ENCODE results near the gene BCDIN3D. TPM values are rescaled to one million over a fixed set of nuclear protein-coding genes. Genes with fewer than 3 reads are reported as not detected.

The BCDIN3D gene
- total RNA-seq, 1 donor from 2014 or later: 3.1 TPM

DNA sequence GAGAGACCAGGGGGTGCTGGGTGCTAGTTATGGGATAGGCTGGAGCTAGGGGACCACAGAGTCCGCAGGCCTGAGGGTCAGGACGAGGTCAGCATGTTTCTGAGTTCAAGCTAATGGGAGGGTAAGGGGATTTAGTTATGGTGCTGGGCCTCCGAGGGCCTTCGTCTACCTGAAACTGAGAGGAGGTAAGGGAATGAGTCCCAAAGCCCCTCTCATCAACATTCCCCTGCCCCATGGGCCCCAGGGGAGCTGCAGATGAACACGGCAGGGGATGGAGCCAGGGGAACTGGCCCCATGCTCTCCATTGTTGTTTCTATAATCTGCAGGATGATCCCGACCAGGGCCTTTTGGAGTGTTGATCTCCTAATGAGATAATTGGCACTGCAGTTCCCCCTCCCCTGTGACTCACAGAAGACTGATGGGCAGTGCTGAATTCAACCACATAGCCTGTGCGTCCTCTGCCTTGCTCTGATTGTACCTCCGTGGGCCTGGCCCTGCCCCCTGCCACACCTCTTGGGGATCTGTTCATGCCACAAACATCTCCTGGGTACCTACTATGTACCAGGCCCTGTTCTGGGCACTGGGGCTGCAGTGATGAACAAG is 39.4 kb upstream of the BCDIN3D start:
- FAIRE-seq (no peak), DNase-seq (ENCODE audit: low read depth) (no peak)
- no peaks in the 10 kb centered on the region for H4K20me1 ChIP-seq (ENCODE audit: insufficient read depth, low read length)
- Mint-ChIP-seq H3K4me1 (ENCODE audit: low read depth, unreplicated experiment) (peaks cover 10% of the 10 kb centered on the region), H3K4me3 (ENCODE audit: unreplicated experiment) (no peak overlapping the region), H3K36me3 (ENCODE audit: low read depth, unreplicated experiment) (no peaks in the 10 kb centered on the region), H3K27ac (ENCODE audit: unreplicated experiment) (no peak overlapping the region), H3K27me3 (ENCODE audit: low read depth, unreplicated experiment) (peaks cover 34% of the 10 kb centered on the region), H3K9me3 (ENCODE audit: unreplicated experiment) (peaks cover 2% of the 10 kb centered on the region)
- H3K9me3 ChIP-seq (ENCODE audit: insufficient read depth, low read depth, low read length): no peaks in the 10 kb centered on the region
- no peaks in the 10 kb centered on the region for H3K4me1 ChIP-seq (ENCODE audit: insufficient read depth, low read length)
- H2AFZ ChIP-seq (ENCODE audit: low read depth, low read length): no peak overlapping the region
- peaks cover 17% of the 10 kb centered on the region for H3K27me3 ChIP-seq (ENCODE audit: insufficient read depth, low read length)
- TF ChIP-seq, protein P1, sequence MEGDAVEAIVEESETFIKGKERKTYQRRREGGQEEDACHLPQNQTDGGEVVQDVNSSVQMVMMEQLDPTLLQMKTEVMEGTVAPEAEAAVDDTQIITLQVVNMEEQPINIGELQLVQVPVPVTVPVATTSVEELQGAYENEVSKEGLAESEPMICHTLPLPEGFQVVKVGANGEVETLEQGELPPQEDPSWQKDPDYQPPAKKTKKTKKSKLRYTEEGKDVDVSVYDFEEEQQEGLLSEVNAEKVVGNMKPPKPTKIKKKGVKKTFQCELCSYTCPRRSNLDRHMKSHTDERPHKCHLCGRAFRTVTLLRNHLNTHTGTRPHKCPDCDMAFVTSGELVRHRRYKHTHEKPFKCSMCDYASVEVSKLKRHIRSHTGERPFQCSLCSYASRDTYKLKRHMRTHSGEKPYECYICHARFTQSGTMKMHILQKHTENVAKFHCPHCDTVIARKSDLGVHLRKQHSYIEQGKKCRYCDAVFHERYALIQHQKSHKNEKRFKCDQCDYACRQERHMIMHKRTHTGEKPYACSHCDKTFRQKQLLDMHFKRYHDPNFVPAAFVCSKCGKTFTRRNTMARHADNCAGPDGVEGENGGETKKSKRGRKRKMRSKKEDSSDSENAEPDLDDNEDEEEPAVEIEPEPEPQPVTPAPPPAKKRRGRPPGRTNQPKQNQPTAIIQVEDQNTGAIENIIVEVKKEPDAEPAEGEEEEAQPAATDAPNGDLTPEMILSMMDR (IDR thresholded peaks at IDR 0.05; ENCODE audit: insufficient read depth, low read depth, low read length): no peak
- no peak for TF ChIP-seq EZH2 (IDR thresholded peaks at IDR 0.05; ENCODE audit: insufficient read depth, low read length)
- no peaks in the 10 kb centered on the region for H3K79me2 ChIP-seq (ENCODE audit: insufficient read depth, low read length)
- no peak overlapping the region for H3K27ac ChIP-seq (ENCODE audit: low read depth, low read length)
- H3K9ac ChIP-seq (ENCODE audit: low read length): no peak overlapping the region
- no peak overlapping the region for H3K4me3 ChIP-seq (ENCODE audit: insufficient read depth, low read depth, low read length)
- H3K36me3 ChIP-seq (ENCODE audit: insufficient read depth, low read length): no peaks in the 10 kb centered on the region
- H3K4me2 ChIP-seq (ENCODE audit: low read length): no peak overlapping the region

DNA sequence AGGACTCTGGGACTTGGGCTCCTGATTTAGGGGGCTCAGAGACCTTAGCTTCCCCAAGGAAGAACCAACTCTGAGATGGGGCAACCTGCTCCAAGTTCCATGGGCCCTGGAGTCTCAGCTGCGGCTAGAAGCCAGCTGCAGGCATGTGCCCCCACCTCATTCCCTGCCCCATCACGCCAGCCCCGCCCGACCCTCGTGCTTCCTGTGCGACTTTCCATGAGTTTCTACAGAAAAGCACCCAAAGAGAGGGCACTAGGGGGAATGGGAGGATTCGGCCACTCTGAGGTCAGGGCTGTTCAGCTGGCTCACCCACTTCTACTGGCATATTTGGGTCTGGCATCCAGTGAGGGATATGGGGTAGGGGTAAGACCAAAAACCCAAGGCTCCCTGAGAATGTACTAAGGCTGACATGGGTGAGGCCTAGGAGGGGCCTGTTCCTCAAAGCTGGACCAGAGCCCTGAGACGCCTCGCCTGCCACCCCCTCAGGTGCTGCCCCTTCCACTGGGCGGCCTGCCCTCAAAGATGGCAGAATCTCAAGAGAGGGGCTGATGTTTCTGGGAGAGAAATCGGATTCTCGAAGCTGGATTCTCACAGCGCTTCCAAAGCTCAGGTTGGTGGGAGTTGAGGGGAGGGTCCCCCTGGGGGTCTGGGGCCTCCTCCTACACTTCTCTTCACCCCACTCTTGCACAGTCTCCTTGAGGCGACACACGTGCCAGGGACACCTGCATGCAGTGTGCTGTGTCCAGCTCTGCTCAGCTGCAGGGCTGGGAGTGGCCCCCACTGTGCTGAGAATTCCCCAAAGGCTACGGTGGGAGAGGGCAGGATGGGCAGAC is 38.7 kb upstream of the BCDIN3D start:
- Mint-ChIP-seq H3K4me3 (ENCODE audit: unreplicated experiment) (no peak overlapping the region), H3K27me3 (ENCODE audit: low read depth, unreplicated experiment) (peaks cover 27% of the 10 kb centered on the region), H3K36me3 (ENCODE audit: low read depth, unreplicated experiment) (no peaks in the 10 kb centered on the region), H3K9me3 (ENCODE audit: unreplicated experiment) (peaks cover 2% of the 10 kb centered on the region), H3K4me1 (ENCODE audit: low read depth, unreplicated experiment) (peaks cover 10% of the 10 kb centered on the region), H3K27ac (ENCODE audit: unreplicated experiment) (no peak overlapping the region)
- Histone ChIP-seq H3K4me1 (ENCODE audit: insufficient read depth, low read length) (no peaks in the 10 kb centered on the region), H3K27me3 (ENCODE audit: insufficient read depth, low read length) (peaks cover 17% of the 10 kb centered on the region), H3K27ac (ENCODE audit: low read depth, low read length) (no peak overlapping the region), H3K79me2 (ENCODE audit: insufficient read depth, low read length) (no peaks in the 10 kb centered on the region), H4K20me1 (ENCODE audit: insufficient read depth, low read length) (no peaks in the 10 kb centered on the region), H3K9me3 (ENCODE audit: insufficient read depth, low read depth, low read length) (no peaks in the 10 kb centered on the region), H3K36me3 (ENCODE audit: insufficient read depth, low read length) (no peaks in the 10 kb centered on the region), H3K9ac (ENCODE audit: low read length) (no peak overlapping the region), H3K4me2 (ENCODE audit: low read length) (no peak overlapping the region), H3K4me3 (ENCODE audit: insufficient read depth, low read depth, low read length) (no peak overlapping the region), H2AFZ (ENCODE audit: low read depth, low read length) (no peak overlapping the region)
- TF ChIP-seq, protein P1 (IDR thresholded peaks at IDR 0.05; ENCODE audit: insufficient read depth, low read depth, low read length): no peak
- no peak for TF ChIP-seq EZH2 (IDR thresholded peaks at IDR 0.05; ENCODE audit: insufficient read depth, low read length)
- FAIRE-seq (no peak), DNase-seq (ENCODE audit: low read depth) (no peak)

All from astrocyte (in vitro differentiated cells and primary cell).